SHP77 (cell line): ENCODE measurements around the gene AOPEP.

Experiments used
- DNase-seq, 2 experiments: peaks; one replicate each; lab custom pipeline; 2025; lab: John Stamatoyannopoulos, UW

Gene AOPEP

GRCh38 chr9:95084254-95084934, 357.9 kb downstream of the AOPEP start:
- DNase-seq = no peak

DNA sequence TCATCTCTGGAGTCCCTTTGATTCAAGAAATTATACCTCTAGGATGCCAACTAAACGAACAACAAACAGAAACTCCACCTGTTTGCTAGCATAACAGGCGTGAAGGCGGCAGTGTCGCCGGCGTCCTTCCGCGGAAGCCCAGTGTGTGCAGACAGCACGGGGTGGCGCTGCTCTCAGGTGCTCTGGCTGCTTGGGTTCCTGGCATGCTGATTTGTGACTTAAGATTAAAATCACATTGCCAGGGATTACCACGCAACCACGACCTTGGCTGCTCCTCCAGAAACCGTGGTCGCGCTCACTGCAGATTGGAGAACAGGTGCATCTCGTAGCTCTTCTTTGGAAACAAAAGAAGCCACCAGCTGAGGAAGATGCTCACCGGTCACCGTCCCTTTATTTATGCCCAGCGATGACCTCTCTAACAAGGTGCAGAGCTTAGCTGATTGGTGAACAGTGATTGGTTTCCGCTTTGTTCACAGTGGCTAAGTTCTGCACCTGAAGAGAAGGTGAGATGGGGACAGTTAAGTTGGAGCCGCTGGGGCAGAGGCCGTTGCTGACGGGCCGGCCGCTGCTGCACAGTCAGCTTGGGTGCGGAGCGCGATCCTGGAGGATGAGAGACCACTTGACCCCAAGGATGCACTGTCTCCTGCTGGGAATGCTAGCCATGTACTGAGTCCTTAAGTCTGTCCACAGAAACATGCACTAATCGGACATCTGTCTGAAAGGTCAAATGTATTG, 358.7 kb downstream of the AOPEP start:
- no peak for DNase-seq

DNA sequence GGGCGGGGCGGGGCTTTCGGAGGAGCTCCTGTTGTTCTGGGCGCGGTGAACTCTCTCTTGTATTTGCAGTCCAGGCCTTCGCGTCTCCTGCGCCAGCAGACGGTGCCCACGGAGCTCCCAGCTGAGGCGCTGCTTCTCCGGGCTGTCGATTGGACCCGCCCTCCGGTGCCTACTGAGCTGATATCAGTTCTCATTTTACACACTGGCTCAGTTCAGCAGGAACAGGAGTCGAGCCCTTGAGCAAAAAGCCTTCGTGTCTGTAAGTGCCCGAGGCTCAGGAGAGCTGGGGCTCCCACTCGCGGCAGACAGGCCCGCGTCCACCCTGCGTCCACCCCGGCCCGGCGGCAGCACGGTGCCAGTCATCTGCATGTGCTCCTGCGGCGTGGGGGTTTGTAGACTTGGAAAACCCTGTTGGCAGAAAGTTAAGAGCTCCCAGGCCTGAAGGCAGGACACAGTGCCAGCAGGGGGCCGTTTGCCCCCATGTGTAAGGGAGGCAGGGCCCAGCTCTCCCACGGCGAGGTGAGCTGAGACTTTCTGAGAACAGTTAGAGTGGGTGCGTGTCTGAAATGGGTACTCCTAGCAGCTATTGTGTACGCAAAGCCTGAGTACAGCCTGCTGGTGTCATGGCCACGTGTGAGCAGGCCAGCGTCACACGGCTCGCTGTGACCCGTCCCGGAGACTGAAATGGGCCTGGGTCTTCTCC, 359.5 kb downstream of the AOPEP start:
- no peak for DNase-seq

GRCh38 chr9:95086564-95086955, 360.1 kb downstream of the AOPEP start:
- DNase-seq = no peak

DNA sequence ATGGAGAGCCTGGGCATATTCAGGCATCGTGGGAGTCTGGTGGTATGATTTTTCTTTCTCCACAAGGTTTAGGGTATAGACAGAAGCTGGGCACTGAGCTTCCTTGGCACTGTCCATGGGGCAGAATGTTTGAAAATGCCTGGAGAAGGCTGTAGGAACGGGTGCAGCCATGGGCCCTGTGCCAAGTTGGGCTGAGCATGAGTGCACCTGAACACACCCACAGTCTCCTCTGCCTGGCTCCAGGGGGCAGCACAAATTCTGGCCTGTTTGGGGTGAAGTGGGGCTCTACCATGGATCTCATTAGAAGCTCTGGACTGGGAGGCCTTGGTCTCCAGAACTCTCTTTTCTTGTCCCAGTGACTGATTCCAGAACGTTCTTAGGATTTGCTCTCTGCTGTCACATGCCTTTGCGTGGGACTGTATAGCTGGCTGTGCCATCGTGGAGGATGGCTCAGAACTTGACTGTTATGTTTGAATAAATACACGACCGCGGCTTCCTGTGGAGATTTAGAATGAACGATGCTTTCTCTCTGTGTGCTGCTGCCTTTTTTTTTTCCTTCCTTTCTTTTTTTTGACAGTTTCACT, 361.3 kb downstream of the AOPEP start:
- DNase-seq = peak; percentile 20 to 39

DNA sequence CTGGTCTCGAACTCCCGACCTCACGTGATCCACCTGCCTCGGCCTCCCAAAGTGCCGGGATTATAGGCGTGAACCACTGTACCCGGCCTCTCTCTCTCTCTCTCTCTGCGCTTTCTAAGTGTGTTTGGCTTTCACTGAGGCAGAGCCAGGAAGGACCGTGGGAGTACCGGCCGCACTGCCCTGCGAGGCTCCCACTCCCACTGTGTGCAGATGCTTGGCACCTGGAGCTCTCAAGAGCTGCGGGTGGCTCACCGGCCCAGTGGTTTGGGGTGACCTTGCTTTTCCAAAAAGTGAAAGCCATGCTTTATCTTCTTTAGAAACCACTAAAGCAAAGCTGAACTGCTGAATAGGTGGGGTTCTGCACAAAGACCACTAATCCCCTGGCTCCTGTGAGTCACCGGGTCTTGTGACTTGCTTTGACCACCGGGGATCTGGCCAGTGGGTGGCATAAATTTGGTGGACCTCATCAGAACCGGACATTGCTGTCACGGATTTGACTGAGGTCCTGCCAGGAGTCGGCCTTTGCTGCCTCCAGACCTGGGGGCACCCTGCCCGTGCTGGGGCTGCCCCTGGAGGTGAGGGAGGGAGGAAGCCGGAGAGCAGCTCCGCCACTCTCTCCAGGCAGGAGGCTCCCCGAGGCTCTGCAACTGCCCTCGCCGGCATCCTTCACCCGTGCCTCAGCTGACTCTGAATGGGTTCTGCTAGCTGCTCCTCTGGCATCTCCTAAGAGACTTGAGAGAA, 362.1 kb downstream of the AOPEP start:
- no peak for DNase-seq

DNA sequence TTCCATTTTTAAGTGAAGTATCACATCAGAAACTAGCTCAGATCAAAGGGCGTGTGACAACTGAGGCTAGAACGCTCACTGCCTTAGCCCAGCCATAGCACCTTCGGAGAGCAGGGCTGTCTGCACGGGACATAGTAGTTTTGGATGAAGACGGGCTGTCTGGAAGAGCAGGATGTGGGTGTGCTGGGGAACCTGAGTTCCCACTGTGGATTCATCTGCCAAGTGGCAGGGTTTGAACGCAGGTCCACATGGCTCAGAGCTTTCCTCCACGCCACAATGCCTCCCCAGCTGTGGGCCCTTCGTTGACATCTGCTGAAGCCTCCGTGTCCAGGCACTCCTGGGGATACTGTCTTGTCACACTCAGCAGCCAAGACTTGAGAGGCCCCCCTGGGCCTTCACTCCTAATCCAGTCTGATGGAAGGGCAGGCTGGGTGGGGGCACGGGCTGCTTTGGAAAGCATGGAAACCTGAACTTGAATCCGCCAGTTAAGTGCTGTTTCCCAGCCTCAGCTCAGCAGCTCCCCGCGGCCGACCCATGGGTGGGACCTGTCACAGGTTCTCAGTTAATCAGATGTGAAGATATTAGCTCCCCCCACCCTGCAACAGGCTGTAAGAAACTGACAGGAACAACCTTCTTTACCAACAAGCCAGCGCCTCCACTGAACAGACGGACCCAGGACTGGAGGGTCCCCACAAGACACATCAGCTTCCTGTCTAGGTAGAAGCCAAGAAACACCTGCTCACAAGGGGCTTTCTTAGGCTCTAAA, 362.9 kb downstream of the AOPEP start:
- DNase-seq = no peak

DNA sequence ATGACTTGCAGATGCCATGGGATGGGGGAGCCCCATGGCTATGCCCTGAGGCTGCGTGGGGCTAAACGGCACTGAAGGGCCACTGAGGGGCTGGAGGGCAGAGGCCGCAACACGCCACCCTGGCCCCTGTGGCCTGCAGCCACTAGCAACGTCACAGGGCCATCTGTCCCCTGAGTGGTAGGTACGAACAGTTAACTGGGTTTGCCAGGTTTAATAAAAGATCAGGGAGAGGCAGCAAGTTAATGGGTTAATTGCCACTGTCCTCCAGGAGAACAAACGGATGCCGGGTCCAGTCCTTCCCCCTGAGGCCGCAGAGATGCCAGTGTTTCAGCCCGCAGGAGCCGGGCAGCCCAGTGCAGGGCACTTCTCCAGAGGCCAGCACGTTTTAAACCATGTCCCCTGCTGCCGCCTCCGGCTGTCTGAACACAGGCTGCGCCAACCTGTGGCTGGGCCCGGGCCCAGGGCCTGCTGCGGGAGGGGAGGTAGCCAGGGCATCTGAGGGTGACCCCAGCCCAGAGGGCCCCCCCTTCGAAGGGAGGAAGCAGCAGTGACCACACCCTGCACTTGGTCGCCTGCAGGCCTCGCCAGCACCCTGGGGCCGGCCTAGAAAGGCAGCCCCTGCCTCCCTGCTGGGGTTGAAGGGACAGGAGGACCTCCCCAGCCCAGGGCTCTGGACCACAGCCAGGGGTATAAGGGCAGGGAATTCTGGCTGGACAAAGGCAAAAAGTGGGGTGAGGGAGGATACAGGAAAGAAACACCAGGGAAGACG, 363.7 kb downstream of the AOPEP start:
- no peak for DNase-seq

DNA sequence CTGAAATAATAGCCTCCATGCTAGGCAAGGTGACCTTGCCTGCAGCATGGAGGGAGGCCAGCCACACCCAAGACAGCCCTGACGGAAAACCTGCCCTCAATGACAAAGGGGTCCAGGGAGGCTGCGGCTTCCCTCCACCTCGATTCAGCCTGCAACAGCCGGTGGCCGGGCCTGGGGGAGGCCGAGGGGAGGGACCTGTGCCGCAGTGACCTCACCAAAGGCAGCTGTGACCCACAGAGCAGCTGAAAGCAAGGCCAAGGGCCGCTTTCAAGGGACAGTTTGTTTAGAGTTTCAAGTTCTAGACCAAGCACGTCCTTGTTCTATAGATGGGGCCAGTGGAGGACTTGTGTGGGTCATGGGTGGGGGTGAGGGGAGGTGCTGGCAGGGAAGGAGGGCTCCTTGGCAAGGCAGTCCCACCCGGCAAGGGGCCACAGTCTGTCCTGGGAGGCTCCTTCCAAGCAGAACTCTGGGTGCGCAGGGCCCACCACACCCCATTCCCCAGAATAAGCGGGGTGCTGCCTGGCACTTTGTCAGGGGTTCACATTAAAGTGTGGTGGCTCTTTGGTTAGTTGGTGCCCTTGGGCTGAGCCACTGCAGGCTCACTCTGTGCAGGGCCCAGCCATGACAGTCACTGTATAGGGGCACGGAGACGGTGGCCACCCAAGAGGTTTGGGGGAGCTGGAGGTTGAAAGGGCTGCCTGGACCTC, 364.5 kb downstream of the AOPEP start:
- DNase-seq = no peak

DNA sequence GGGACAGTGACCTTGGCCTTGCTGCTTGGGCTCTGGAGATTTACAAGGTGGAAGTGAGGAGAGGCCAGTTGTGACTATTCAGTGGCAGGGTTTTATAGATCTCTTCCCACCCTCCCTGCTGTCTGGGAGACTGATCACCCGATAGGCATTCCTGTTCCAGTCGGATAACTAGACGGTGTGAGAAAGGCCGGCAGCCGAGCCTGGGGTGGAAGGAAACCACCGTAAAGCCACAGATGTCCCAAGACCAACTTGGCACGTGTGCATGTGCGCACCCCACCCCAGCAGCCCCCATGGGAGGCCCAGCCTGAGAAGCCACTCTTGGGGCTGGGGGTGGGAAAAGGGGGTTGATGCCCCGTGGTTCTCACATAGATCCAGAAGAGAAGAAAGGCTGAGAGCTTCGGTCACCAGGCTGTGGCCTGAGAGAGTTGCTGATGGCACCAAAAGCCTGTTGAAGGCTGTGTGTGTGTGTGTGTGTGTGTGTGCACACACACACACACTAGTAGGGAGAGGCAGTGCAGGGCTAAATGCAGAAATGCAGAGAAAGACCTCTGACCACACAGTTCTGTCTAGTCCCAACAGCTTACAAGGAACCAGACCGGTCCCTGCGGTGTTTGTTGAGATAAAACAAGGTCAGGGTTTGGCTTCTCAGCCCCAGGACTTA, 365.2 kb downstream of the AOPEP start:
- DNase-seq = no peak

- DNase-seq = no peak
Measured at GRCh38 chr9:95092262-95093072, 366.0 kb downstream of the AOPEP start.

DNA sequence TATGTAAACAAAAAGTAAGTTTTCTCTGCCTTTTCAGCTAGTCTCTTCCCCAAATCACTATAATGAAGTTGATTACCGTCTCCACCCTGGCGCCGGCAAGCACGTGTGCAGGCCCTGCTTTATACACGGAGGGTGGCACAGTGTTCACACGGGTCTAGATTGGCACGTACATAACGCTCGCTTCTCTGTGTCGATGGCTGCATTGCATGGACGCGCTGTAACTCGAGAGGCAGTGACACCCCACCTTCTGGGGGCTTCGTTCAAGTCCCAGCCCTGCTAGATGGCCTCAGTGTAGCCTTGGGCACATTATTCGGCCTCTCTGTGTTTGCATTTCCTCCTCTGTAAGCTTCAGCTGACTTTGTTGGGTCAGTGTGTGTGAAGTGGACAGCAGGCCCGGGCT, 367.1 kb downstream of the AOPEP start:
- no peak for DNase-seq

- no peak for DNase-seq
Measured at GRCh38 chr9:95094002-95094401, 367.5 kb downstream of the AOPEP start.

- DNase-seq = no peak
Measured at GRCh38 chr9:95095641-95096355, 369.3 kb downstream of the AOPEP start.

DNA sequence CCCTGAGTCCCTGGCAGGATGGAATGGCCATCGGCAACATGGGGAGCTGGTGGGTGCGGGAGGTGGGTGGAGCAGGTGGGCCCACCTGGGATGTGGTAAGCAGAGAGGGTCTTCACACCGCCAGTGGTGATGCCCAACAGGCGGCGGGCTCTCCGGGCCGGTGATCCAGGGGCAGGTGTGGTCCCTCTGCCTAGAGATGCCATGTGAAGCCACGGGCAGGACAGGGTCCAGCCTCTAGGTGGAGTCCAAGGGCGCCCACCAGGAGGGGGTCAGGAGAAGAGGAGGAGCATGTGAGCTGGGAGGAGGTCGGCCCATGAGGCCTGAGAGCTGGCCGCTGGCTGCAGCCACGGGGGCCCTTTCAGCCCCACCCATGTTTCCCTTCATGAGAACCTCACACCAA, 369.9 kb downstream of the AOPEP start:
- no peak for DNase-seq

- DNase-seq = no peak
Measured at GRCh38 chr9:95096807-95097206, 370.3 kb downstream of the AOPEP start.

DNA sequence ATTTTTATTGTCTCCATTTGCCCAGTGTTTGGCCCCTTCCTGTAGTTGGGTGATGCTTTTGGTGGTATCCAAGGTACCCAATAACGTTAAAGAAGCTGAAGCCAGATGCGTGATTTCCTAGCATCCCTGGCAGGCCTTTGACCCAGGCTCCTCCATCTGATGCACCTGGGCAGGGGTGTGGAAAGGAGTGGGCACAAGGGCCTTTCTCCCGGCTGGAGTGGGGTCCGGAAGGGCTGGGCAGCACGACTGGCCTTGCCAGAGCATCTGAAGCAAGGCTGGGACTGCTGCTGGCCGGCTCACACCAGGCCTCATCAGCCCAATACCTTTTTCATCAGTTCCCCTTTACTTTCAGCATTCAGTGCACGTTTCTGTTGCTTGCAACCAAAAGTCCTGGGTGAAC, 370.8 kb downstream of the AOPEP start:
- no peak for DNase-seq

- no peak for DNase-seq
Measured at GRCh38 chr9:95098391-95098921, 372.0 kb downstream of the AOPEP start.
